HepG2 (cell line): ENCODE data around the gene C19orf38. TPM values are rescaled to one million over a fixed set of nuclear protein-coding genes. Genes with fewer than 3 reads are reported as not detected.

Experiments used
- ATAC-seq: fragments of 200-7000 bp; cut with Tn5 transposase; 3 replicates; pipeline ENCODE4 v1.9.1; 2020; ENCODE audit warnings: mild to moderate bottlenecking, moderate library complexity
- BruUV-seq: library from RNA; stranded (reverse); fragments of 400-500 nt; replicated peaks from 2 replicates; lab custom pipeline; 2021; lab: Mats Ljungman, UMichigan
- CTCF ChIA-PET: fragments of 300-600 bp; formaldehyde crosslinking; extraction: SDS; loops from one replicate; lab custom pipeline; 2021; ENCODE audit warnings: low total read pairs, inconsistent platforms, low intra/inter-chr PET ratio; lab: Yijun Ruan, JAX
- POLR2A ChIA-PET: fragments of 350-600 bp; sonication (Branson Sonifier 250); formaldehyde crosslinking; loops from one replicate; lab custom pipeline; 2020; ENCODE audit warnings: antibody characterized with exemption, inconsistent platforms; lab: Yijun Ruan, JAX
- DNase-seq: peaks from one replicate; pipeline ENCODE4 v3.0.0-alpha.2; 2015; ENCODE audit warnings: low spot score
- FAIRE-seq: peaks from 3 replicates; lab custom pipeline; 2011; peaks lifted over from hg19 to GRCh38; lab: Jason Lieb, UNC
- H2AFZ ChIP-seq: one replicate; pipeline ENCODE4 v1.6.1; 2011; ENCODE audit warnings: low read length, inconsistent platforms
- H3K27ac ChIP-seq: fragments of 300-600 bp; 3 replicates; pipeline ENCODE4 v1.8.0; 2011; ENCODE audit warnings: mixed run types, mild to moderate bottlenecking, mixed read lengths, low read length, inconsistent platforms; ENCODE audit not compliant: insufficient read depth; ENCODE audit errors: extremely low read length
- H3K27me3 ChIP-seq, 2 experiments: fragments of 200-600 bp in 1 of 2; 2 replicates in 1 of 2; 3 replicates in 1 of 2; pipeline versions ENCODE4 v1.6.0 to v1.8.0; 2011; ENCODE audit warnings: low read length in 2 of 2, mild to moderate bottlenecking in 2 of 2, moderate library complexity in 2 of 2, inconsistent platforms in 1 of 2; ENCODE audit not compliant: insufficient read depth in 2 of 2, control insufficient read depth in 1 of 2
- H3K36me3 ChIP-seq, 2 experiments: fragments of 200-600 bp in 1 of 2; replicated peaks in 1 of 2; 2 replicates in 1 of 2; 3 replicates in 1 of 2; pipeline versions ENCODE4 v1.5.1 to v1.8.0; 2011; ENCODE audit warnings: low read length in 2 of 2, inconsistent platforms in 1 of 2; ENCODE audit not compliant: insufficient read depth in 2 of 2, control insufficient read depth in 1 of 2
- H3K4me1 ChIP-seq: 2 replicates; pipeline ENCODE4 v1.5.1; 2012; ENCODE audit warnings: low read length, inconsistent platforms; ENCODE audit not compliant: insufficient read depth
- H3K4me2 ChIP-seq: 2 replicates; pipeline ENCODE4 v1.6.0; 2011; ENCODE audit warnings: low read depth, low read length, inconsistent platforms
- H3K4me3 ChIP-seq, 3 experiments: fragments of 200-600 bp in 1 of 3; sonication (generic), shearing (Covaris generic) in 1 of 3; replicated peaks in 1 of 3; 2 replicates each; pipeline ENCODE4 v1.5.1; 2011 to 2016; ENCODE audit warnings: low read length in 3 of 3, inconsistent platforms in 2 of 3, low read depth in 2 of 3, mild to moderate bottlenecking in 2 of 3, control low read depth in 1 of 3, mixed read lengths in 1 of 3; ENCODE audit not compliant: insufficient read depth in 1 of 3
- H3K79me2 ChIP-seq: one replicate; pipeline ENCODE4 v1.6.1; 2011; ENCODE audit warnings: low read length, inconsistent platforms; ENCODE audit not compliant: insufficient read depth
- H3K9ac ChIP-seq: 2 replicates; pipeline ENCODE4 v1.6.0; 2011; ENCODE audit warnings: mild to moderate bottlenecking, low read depth, low read length, inconsistent platforms; ENCODE audit not compliant: insufficient read depth
- H3K9me3 ChIP-seq: 2 replicates; pipeline ENCODE4 v1.5.1; 2012; ENCODE audit warnings: mild to moderate bottlenecking, low read length
- H4K20me1 ChIP-seq: 2 replicates; pipeline ENCODE4 v1.6.0; 2011; ENCODE audit warnings: inconsistent platforms, mild to moderate bottlenecking, low read length, moderate library complexity; ENCODE audit not compliant: insufficient read depth
- AGO2 ChIP-seq: fragments of 200-400 bp; formaldehyde crosslinking; optimal IDR thresholded peaks from 2 replicates; pipeline ENCODE3; 2017; ENCODE audit warnings: mild to moderate bottlenecking, low read depth, low read length, moderate library complexity
- CERS6 ChIP-seq: sonication (generic); formaldehyde crosslinking; IDR thresholded peaks from 2 replicates; pipeline ENCODE4 v1.5.0; 2020; ENCODE audit warnings: missing genetic modification reagents
- DNMT1 ChIP-seq: sonication (generic); formaldehyde crosslinking; IDR thresholded peaks from 2 replicates; pipeline ENCODE4 v1.5.1; 2020; ENCODE audit warnings: mild to moderate bottlenecking, missing genetic modification reagents
- FOXM1 ChIP-seq: sonication (generic); formaldehyde crosslinking; IDR thresholded peaks from 2 replicates; pipeline ENCODE4 v1.5.0; 2020; ENCODE audit warnings: missing genetic modification reagents
- ZBTB38 ChIP-seq: sonication (generic); formaldehyde crosslinking; IDR thresholded peaks from 2 replicates; pipeline ENCODE4 v1.5.1; 2020; ENCODE audit warnings: mild to moderate bottlenecking, missing genetic modification reagents
- WGBS: methylation state at CpG from one replicate; pipeline ENCODE4 v1.1.6; 2017; ENCODE audit warnings: low lambda C conversion rate; 5-methylcytosine and 5-hydroxymethylcytosine counted together
- in situ Hi-C: cut with HindIII; loops from 2 replicates; pipeline ENCODE4 v1.10.0; 2017; ENCODE audit warnings: low pct_unique_long_range_greater_than_20kb; ENCODE audit not compliant: extremely low pct_ligation_motif_present
- intact Hi-C: fragments of 100-400 bp; cut with micrococcal nuclease; formaldehyde crosslinking; loops from one replicate; pipeline ENCODE4 v1.10.0; 2022; ENCODE audit not compliant: unreplicated experiment
- polyA plus RNA-seq, 8 experiments: library from polyadenylated mRNA; depleted of rRNA in 3 of 8; stranded (reverse) in 7 of 8; unstranded in 1 of 8; fragments of >200 nt; fragmentation: Illumina TruSeq in 4 of 8; extraction: Trizol in 4 of 8; gene quantifications; 2 replicates each; pipeline versions ENCODE4 v1.2.1 to v1.2.3, GENCODE V29; 2011 to 2016; ENCODE audit warnings: low read depth in 4 of 8, missing spikeins in 1 of 8, mixed read lengths in 1 of 8; ENCODE audit not compliant: insufficient read depth in 1 of 8
- total RNA-seq, 5 experiments: library from RNA; depleted of rRNA; stranded (reverse); fragments of >200 nt; fragmentation: Illumina TruSeq; extraction: Trizol; gene quantifications; 2 replicates each; pipeline ENCODE4 v1.2.3, GENCODE V29; 2016; ENCODE audit warnings: low read depth in 1 of 5
- TF ChIP-seq, protein P1 (sequence below): conservative IDR thresholded peaks from 2 replicates; pipeline ENCODE4 v1.6.1; 2018; ENCODE audit warnings: missing genetic modification reagents
- TF ChIP-seq, protein P2 (sequence below): sonication (generic); formaldehyde crosslinking; IDR thresholded peaks from 2 replicates; pipeline ENCODE4 v1.4.0; 2020; ENCODE audit warnings: missing genetic modification reagents, borderline replicate concordance

C19orf38 gene
- total and polyA plus RNA-seq, 2 of the 13 experiments (the other 11 are each of a cell fraction or from before 2014, with no cell fraction given): 0.11 TPM; not detected in 1

GRCh38 chr19:10913716-10914340 lies 65.6 kb downstream of the C19orf38 start:
- Histone ChIP-seq H3K4me3 (no peak overlapping the region), H3K9ac (no peak overlapping the region), H3K27ac (no peak overlapping the region), H3K36me3 (peaks cover 29 to 61% of the 10 kb centered on the region in 2 experiments; a peak in 4 of 5 replicates), H3K27me3 (no peaks in the 10 kb centered on the region), H3K9me3 (no peaks in the 10 kb centered on the region), H2AFZ (no peak overlapping the region), H4K20me1 (no peaks in the 10 kb centered on the region)
- DNase-seq (no peak), FAIRE-seq (no peak)
- no TSS peak for BruUV-seq
- POLR2A ChIA-PET: interaction anchor here (0.6 kb wide), 1 partner anchor 17 kb away, joined by 3 read pairs; no protein-coding TSS in a partner anchor
- 97% methylated on average over 12 of the region's 24 CpGs for WGBS
- in situ Hi-C loops: no loop called here
- TF ChIP-seq FOXM1 (CRISPR knock-in tag): no peak
- no peak for TF ChIP-seq ZBTB38 (CRISPR knock-in tag)
- TF ChIP-seq CERS6 (CRISPR knock-in tag): no peak
- TF ChIP-seq AGO2: peak; percentile 41
- TF ChIP-seq, protein P1, sequence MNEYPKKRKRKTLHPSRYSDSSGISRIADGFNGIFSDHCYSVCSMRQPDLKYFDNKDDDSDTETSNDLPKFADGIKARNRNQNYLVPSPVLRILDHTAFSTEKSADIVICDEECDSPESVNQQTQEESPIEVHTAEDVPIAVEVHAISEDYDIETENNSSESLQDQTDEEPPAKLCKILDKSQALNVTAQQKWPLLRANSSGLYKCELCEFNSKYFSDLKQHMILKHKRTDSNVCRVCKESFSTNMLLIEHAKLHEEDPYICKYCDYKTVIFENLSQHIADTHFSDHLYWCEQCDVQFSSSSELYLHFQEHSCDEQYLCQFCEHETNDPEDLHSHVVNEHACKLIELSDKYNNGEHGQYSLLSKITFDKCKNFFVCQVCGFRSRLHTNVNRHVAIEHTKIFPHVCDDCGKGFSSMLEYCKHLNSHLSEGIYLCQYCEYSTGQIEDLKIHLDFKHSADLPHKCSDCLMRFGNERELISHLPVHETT (CRISPR knock-in tag): no peak
- TF ChIP-seq, protein P2, sequence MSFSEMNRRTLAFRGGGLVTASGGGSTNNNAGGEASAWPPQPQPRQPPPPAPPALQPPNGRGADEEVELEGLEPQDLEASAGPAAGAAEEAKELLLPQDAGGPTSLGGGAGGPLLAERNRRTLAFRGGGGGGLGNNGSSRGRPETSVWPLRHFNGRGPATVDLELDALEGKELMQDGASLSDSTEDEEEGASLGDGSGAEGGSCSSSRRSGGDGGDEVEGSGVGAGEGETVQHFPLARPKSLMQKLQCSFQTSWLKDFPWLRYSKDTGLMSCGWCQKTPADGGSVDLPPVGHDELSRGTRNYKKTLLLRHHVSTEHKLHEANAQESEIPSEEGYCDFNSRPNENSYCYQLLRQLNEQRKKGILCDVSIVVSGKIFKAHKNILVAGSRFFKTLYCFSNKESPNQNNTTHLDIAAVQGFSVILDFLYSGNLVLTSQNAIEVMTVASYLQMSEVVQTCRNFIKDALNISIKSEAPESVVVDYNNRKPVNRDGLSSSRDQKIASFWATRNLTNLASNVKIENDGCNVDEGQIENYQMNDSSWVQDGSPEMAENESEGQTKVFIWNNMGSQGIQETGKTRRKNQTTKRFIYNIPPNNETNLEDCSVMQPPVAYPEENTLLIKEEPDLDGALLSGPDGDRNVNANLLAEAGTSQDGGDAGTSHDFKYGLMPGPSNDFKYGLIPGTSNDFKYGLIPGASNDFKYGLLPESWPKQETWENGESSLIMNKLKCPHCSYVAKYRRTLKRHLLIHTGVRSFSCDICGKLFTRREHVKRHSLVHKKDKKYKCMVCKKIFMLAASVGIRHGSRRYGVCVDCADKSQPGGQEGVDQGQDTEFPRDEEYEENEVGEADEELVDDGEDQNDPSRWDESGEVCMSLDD: no peak
- TF ChIP-seq DNMT1 (CRISPR knock-in tag): no peak
- TF ChIP-seq, all 625 proteins: peak for 1
- no peak for ATAC-seq
- Histone ChIP-seq H3K79me2 (no peaks in the 10 kb centered on the region), H3K4me2 (no peak overlapping the region), H3K4me1 (no peaks in the 10 kb centered on the region)
- CTCF ChIA-PET: no interaction called here
- intact Hi-C loops: no loop called here
